Uterus (tissue), 4 donors: ENCODE measurements around the gene PTH2R. TPM values are rescaled to one million over a fixed set of nuclear protein-coding genes. Genes with fewer than 3 reads are reported as not detected.

Experiments used
- DNase-seq, 2 donors: peaks; one replicate each; pipeline ENCODE4 v3.0.0-alpha.2; 2019 to 2020
- H3K27ac ChIP-seq, 2 donors: fragments of 200-600 bp; sonication (generic); 1 replicate in 1 of 2; 2 replicates in 1 of 2; pipeline ENCODE4 v1.5.1; 2016 to 2018
- H3K27me3 ChIP-seq, 2 donors: fragments of 200-600 bp; sonication (generic); one replicate each; pipeline ENCODE4 v1.5.1; 2018 to 2019; ENCODE audit warnings: control low read depth in 1 of 2
- H3K36me3 ChIP-seq, 2 donors: fragments of 200-600 bp; sonication (generic); one replicate each; pipeline ENCODE4 v1.5.1; 2019; ENCODE audit warnings: control low read depth in 1 of 2
- H3K4me1 ChIP-seq, 2 donors: fragments of 200-600 bp; sonication (generic); one replicate each; pipeline ENCODE4 v1.5.1; 2018 to 2019; ENCODE audit warnings: control low read depth in 1 of 2
- H3K4me3 ChIP-seq, 2 donors: fragments of 200-600 bp; sonication (generic); 1 replicate in 1 of 2; 2 replicates in 1 of 2; pipeline ENCODE4 v1.5.1; 2018 to 2019; ENCODE audit warnings: mild to moderate bottlenecking in 1 of 2
- H3K9me3 ChIP-seq, 2 donors: fragments of 200-600 bp; sonication (generic); one replicate each; pipeline ENCODE4 v1.5.1; 2019; ENCODE audit warnings: control low read depth in 1 of 2
- POLR2A ChIP-seq, 2 donors: fragments of 450-650 bp; IDR thresholded peaks; one replicate each; pipeline ENCODE4 v1.6.1; 2016; ENCODE audit warnings: antibody characterized with exemption in 2 of 2, mild to moderate bottlenecking in 1 of 2, moderate library complexity in 1 of 2
- intact Hi-C: fragments of 100-400 bp; cut with DNase I; formaldehyde crosslinking; loops from one replicate; pipeline ENCODE4 v1.15.1; 2023; ENCODE audit warnings: low total_unique reads
- total RNA-seq, 4 donors: library from RNA; depleted of rRNA in 3 of 4; stranded (reverse); fragments of >200 nt in 3 of 4; gene quantifications; one replicate each; pipeline versions ENCODE4 v1.1.0 to v1.2.4, GENCODE V29; 2014 to 2023
- TF ChIP-seq, protein P1 (sequence below), 4 experiments: fragments of 200-600 bp in 2 of 4; fragments of 450-650 bp in 2 of 4; sonication (generic) in 2 of 4; IDR thresholded peaks; one replicate each; pipeline ENCODE4 v1.5.1; 2016 to 2019; ENCODE audit warnings: antibody characterized with exemption in 4 of 4, mild to moderate bottlenecking in 2 of 4, moderate library complexity in 1 of 4
- donor health status: DM: yes; HTN: yes; CAD: no.

The PTH2R gene
- total RNA-seq, 4 donors from 2014 or later: 0.70 to 1.7 TPM; not detected in 2

DNA sequence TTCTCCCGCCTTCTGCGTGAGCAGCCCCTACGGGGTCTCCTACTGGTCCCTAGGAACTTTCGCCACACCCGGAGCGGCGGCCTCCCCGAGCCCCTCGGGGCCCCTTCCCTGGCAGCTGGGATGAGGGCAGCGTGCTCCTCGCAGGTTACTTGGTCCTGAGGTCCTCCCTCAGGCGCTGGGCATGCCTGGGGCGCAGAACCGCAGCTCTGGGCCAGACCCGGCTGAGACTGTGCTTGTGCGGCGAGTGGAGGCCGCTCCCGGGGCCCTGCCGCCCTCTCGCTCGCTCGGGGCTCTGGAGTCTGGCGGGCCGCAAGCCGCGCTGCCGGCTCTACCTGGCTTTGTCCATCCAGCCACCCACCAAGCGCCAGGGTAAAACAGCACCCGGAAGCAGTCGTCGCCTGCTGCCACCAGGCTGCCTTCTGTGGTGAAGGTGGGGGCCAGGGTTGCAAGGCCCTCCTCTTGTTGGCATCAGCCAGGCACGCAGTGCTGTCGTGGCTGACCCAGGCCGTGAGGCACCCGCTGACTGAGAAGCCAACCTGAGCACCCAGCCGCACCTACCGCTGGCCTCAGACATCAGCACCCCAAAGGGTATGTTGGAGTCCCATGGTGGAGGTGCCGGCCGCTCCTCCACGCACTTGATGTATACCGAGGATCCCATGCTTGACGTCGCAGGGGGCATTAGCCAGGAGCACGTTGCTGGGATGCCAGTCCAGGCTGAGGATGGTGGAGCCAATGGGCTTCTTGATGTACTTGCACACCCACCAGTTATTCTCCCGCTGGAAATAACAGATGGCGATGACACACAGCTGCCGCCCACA is 46.1 kb upstream of the PTH2R start:
- TF ChIP-seq, protein P1, sequence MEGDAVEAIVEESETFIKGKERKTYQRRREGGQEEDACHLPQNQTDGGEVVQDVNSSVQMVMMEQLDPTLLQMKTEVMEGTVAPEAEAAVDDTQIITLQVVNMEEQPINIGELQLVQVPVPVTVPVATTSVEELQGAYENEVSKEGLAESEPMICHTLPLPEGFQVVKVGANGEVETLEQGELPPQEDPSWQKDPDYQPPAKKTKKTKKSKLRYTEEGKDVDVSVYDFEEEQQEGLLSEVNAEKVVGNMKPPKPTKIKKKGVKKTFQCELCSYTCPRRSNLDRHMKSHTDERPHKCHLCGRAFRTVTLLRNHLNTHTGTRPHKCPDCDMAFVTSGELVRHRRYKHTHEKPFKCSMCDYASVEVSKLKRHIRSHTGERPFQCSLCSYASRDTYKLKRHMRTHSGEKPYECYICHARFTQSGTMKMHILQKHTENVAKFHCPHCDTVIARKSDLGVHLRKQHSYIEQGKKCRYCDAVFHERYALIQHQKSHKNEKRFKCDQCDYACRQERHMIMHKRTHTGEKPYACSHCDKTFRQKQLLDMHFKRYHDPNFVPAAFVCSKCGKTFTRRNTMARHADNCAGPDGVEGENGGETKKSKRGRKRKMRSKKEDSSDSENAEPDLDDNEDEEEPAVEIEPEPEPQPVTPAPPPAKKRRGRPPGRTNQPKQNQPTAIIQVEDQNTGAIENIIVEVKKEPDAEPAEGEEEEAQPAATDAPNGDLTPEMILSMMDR (IDR thresholded peaks at IDR 0.05): no peak
- TF ChIP-seq POLR2A (IDR thresholded peaks at IDR 0.05): no peak
- H3K27ac ChIP-seq: no peak overlapping the region
- DNase-seq: no peak
- H3K4me1 ChIP-seq: peaks cover 0 to 3% of the 10 kb centered on the region in 2 donors
- H3K36me3 ChIP-seq: no peaks in the 10 kb centered on the region
- no peaks in the 10 kb centered on the region for H3K27me3 ChIP-seq
- H3K4me3 ChIP-seq: no peak overlapping the region
- H3K9me3 ChIP-seq: no peaks in the 10 kb centered on the region
- intact Hi-C loops: no loop called here

DNA sequence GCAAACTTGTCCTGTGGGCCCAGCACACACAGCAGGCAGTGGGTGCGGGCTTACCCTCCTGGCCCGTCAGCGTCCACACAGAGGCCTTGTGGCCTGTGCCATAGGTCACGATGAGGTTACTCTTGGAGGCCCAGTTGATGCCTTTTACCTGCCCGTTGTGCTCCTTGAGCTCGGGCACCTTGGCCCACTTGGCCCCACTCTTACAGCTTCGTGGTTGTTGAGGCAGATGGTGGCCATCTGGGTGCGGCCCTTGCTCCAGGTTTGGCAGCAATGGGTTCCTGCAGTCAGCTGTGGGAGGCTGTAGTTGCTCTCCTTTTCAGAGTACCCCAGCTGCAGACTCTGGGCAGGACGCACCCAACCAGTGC is 45.5 kb upstream of the PTH2R start:
- intact Hi-C loops: no loop called here
- DNase-seq: no peak
- Histone ChIP-seq H3K9me3 (no peaks in the 10 kb centered on the region), H3K27me3 (no peaks in the 10 kb centered on the region), H3K36me3 (no peaks in the 10 kb centered on the region), H3K27ac (no peak overlapping the region), H3K4me3 (no peak overlapping the region), H3K4me1 (peaks cover 0 to 3% of the 10 kb centered on the region in 2 donors)
- TF ChIP-seq, protein P1 (IDR thresholded peaks at IDR 0.05): no peak
- TF ChIP-seq POLR2A (IDR thresholded peaks at IDR 0.05): no peak

DNA sequence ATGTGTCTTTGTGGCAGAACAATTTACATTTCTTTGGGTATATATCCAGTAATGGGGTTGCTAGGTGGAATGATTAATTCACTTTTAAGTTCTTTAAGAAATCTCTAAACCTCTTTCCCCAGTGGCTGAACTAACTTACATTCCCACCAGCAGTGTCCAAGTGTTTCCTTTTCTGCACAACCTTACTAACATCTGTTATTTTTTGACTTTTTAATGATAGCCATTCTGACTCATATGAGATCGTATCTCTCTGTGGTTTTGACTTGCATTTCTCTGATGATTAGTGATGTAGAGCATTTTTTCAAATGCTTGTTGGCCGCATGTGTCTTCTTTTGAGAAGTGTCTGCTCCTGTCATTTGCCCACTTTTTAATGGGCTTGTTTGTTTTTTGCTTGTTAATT is 43.1 kb upstream of the PTH2R start:
- TF ChIP-seq POLR2A (IDR thresholded peaks at IDR 0.05): no peak
- TF ChIP-seq, protein P1 (IDR thresholded peaks at IDR 0.05): no peak
- H3K4me3 ChIP-seq: no peak overlapping the region
- DNase-seq: no peak
- no peaks in the 10 kb centered on the region for H3K4me1 ChIP-seq
- H3K36me3 ChIP-seq: no peaks in the 10 kb centered on the region
- intact Hi-C loops: no loop called here
- H3K27me3 ChIP-seq: no peaks in the 10 kb centered on the region
- H3K9me3 ChIP-seq: no peaks in the 10 kb centered on the region
- peak overlapping the region in 1 of 2 donors; percentile 32 for H3K27ac ChIP-seq

DNA sequence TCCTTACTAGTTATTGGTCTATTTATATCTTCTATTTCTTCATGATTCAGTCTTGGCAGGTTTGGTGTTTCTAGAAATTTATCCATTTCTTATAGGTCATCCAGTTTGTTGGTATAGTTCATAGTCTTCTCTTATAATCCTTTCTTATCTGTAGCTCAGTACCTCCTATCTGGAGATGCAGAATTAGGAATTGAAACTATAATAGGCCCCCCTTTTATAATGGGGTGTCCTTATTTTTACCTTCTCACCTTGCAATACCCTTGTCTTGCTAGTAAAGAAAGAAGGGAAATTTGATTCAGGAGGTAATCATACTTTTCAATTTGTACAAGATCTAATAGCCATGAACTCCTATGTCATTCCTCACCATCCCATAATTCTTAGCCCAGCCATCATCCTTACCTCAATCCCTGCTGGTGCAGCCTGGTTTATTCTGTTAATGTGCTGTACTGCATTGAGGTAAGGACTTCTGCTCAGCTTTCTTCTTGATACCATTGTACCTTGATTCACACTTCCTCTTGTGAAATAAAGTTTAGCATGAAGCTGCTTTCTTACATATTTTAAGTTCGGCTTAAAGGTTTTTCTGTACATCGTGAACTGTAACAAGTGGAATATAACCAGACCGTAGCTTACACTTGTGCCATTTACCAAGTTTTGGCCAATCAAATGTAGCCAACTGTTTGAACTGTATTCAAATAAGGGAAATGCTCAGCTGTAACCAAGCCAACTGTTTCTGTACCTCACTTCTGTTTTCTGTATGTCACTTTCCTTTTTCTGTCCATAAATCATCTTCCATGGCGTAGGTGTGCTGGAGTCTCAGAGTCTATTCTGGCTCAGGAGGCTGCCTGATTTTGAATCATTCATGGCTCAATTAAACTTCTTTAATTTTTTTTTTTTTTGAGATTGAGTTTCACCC is 40.1 kb upstream of the PTH2R start:
- H3K9me3 ChIP-seq: no peaks in the 10 kb centered on the region
- intact Hi-C loops: no loop called here
- no peak overlapping the region for H3K27ac ChIP-seq
- no peak for TF ChIP-seq POLR2A (IDR thresholded peaks at IDR 0.05)
- TF ChIP-seq, protein P1 (IDR thresholded peaks at IDR 0.05): no peak
- no peak overlapping the region for H3K4me3 ChIP-seq
- H3K27me3 ChIP-seq: no peaks in the 10 kb centered on the region
- no peaks in the 10 kb centered on the region for H3K36me3 ChIP-seq
- DNase-seq: no peak
- no peaks in the 10 kb centered on the region for H3K4me1 ChIP-seq

DNA sequence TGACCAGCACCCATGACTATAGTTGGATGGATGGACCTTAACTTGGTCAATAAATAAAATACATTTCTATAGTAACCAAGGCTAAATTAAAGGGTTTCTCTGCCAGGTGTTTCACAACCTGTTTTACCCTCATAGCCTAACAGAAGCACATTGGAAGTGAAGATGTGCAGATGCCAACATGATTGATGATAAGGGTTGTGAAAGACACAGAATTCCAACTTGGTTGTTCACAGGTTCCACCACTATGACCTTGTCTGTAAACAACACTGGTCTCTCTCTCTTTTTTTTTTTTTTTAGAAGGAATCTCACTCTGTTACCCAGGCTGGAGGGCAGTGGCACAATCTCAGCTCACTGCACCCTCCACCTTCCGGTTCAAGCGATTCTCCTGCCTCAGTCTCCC is 37.5 kb upstream of the PTH2R start:
- TF ChIP-seq, protein P1 (IDR thresholded peaks at IDR 0.05): no peak
- TF ChIP-seq POLR2A (IDR thresholded peaks at IDR 0.05): no peak
- no peaks in the 10 kb centered on the region for H3K9me3 ChIP-seq
- no peak for DNase-seq
- H3K36me3 ChIP-seq: no peaks in the 10 kb centered on the region
- no peak overlapping the region for H3K27ac ChIP-seq
- H3K27me3 ChIP-seq: no peaks in the 10 kb centered on the region
- no peak overlapping the region for H3K4me3 ChIP-seq
- intact Hi-C loops: no loop called here
- no peaks in the 10 kb centered on the region for H3K4me1 ChIP-seq
